ENCODE data around the gene RHOBTB3. TPM values are rescaled to one million over a fixed set of nuclear protein-coding genes. Genes with fewer than 3 reads are reported as not detected.

Gene RHOBTB3
- total RNA-seq, 1 donor from 2014 or later = 73.8 TPM

DNA sequence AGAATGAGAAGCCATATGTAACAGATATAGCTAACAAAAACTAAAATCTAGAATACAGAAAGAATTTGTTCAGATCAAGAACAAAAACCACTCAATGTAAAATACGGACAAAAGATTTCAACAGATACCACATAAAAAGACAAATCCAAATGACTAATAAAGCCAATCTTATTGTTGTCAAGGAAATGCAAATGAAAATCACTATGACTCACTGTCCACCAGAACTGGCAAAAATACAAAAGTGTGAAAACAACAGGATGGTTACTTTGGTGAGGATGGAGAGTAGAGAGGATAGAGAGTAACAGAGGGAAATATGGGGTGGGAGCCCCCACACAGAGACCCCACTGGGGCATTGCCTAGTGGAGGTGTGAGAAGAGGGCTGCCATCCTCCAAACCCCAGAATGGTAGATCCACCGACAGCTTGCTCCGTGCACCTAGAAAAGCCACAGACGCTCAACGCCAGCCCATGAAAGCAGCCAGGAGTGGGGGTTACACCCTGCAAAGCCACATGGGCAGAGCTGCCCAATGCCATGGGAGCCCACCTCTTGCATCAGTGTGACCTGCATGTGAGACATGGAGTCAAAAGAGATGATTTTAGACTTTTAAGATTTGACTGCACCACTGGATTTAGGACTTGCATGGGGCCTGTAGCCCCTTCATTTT is 15.2 kb upstream of the RHOBTB3 start:
- Histone ChIP-seq H3K4me3 (ENCODE audit: insufficient read depth, low read depth, low read length) (no peak overlapping the region), H3K36me3 (ENCODE audit: insufficient read depth, low read length) (no peaks in the 10 kb centered on the region), H3K9me3 (ENCODE audit: insufficient read depth, low read depth, low read length) (no peaks in the 10 kb centered on the region), H3K27ac (ENCODE audit: low read depth, low read length) (peak overlapping the region; percentile 48), H4K20me1 (ENCODE audit: insufficient read depth, low read length) (no peaks in the 10 kb centered on the region), H3K79me2 (ENCODE audit: insufficient read depth, low read length) (no peaks in the 10 kb centered on the region), H2AFZ (ENCODE audit: low read depth, low read length) (no peak overlapping the region), H3K27me3 (ENCODE audit: insufficient read depth, low read length) (no peaks in the 10 kb centered on the region), H3K4me2 (ENCODE audit: low read length) (peak overlapping the region; percentile 33), H3K4me1 (ENCODE audit: insufficient read depth, low read length) (peaks cover 28% of the 10 kb centered on the region), H3K9ac (ENCODE audit: low read length) (no peak overlapping the region)
- FAIRE-seq (no peak), DNase-seq (ENCODE audit: low read depth) (peak; percentile 89)
- Mint-ChIP-seq H3K27me3 (ENCODE audit: low read depth, unreplicated experiment) (no peaks in the 10 kb centered on the region), H3K36me3 (ENCODE audit: low read depth, unreplicated experiment) (peaks cover 6% of the 10 kb centered on the region), H3K4me1 (ENCODE audit: low read depth, unreplicated experiment) (peaks cover 35% of the 10 kb centered on the region), H3K27ac (ENCODE audit: unreplicated experiment) (no peak overlapping the region), H3K4me3 (ENCODE audit: unreplicated experiment) (no peak overlapping the region), H3K9me3 (ENCODE audit: unreplicated experiment) (peaks cover 2% of the 10 kb centered on the region)
- TF ChIP-seq, protein P1, sequence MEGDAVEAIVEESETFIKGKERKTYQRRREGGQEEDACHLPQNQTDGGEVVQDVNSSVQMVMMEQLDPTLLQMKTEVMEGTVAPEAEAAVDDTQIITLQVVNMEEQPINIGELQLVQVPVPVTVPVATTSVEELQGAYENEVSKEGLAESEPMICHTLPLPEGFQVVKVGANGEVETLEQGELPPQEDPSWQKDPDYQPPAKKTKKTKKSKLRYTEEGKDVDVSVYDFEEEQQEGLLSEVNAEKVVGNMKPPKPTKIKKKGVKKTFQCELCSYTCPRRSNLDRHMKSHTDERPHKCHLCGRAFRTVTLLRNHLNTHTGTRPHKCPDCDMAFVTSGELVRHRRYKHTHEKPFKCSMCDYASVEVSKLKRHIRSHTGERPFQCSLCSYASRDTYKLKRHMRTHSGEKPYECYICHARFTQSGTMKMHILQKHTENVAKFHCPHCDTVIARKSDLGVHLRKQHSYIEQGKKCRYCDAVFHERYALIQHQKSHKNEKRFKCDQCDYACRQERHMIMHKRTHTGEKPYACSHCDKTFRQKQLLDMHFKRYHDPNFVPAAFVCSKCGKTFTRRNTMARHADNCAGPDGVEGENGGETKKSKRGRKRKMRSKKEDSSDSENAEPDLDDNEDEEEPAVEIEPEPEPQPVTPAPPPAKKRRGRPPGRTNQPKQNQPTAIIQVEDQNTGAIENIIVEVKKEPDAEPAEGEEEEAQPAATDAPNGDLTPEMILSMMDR (IDR thresholded peaks at IDR 0.05; ENCODE audit: insufficient read depth, low read depth, low read length) = no peak

DNA sequence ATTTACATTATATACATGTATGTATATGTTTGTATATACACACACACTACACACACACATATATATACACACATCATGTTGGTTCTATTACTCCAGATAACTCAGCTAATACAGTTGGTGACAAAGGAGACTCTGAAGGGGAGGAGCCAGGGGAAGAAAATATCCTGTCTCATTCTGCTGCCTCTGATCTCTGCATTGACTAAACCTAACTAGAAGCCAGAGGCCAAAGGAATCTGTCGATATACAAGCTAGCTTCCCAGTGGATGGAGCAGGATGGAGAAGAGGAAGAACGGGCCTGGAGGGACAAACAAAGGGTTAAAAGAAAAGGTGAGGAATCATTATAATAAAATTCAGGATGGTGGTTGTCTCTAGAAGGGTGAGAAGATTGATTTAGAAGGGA is 13.7 kb upstream of the RHOBTB3 start:
- FAIRE-seq (no peak), DNase-seq (ENCODE audit: low read depth) (no peak)
- TF ChIP-seq EZH2 (IDR thresholded peaks at IDR 0.05; ENCODE audit: insufficient read depth, low read length) = no peak
- TF ChIP-seq, protein P1 (IDR thresholded peaks at IDR 0.05; ENCODE audit: insufficient read depth, low read depth, low read length) = no peak
- H3K9ac ChIP-seq (ENCODE audit: low read length) = no peak overlapping the region
- no peak overlapping the region for H3K27ac Mint-ChIP-seq (ENCODE audit: unreplicated experiment)
- no peaks in the 10 kb centered on the region for H3K79me2 ChIP-seq (ENCODE audit: insufficient read depth, low read length)
- no peaks in the 10 kb centered on the region for H4K20me1 ChIP-seq (ENCODE audit: insufficient read depth, low read length)
- no peak overlapping the region for H3K4me2 ChIP-seq (ENCODE audit: low read length)
- peaks cover 18% of the 10 kb centered on the region for H3K4me1 ChIP-seq (ENCODE audit: insufficient read depth, low read length)
- no peak overlapping the region for H3K27ac ChIP-seq (ENCODE audit: low read depth, low read length)
- peaks cover 3% of the 10 kb centered on the region for H3K36me3 Mint-ChIP-seq (ENCODE audit: low read depth, unreplicated experiment)
- no peaks in the 10 kb centered on the region for H3K27me3 ChIP-seq (ENCODE audit: insufficient read depth, low read length)
- no peaks in the 10 kb centered on the region for H3K36me3 ChIP-seq (ENCODE audit: insufficient read depth, low read length)
- H3K27me3 Mint-ChIP-seq (ENCODE audit: low read depth, unreplicated experiment) = no peaks in the 10 kb centered on the region
- no peak overlapping the region for H3K4me3 ChIP-seq (ENCODE audit: insufficient read depth, low read depth, low read length)
- no peaks in the 10 kb centered on the region for H3K9me3 ChIP-seq (ENCODE audit: insufficient read depth, low read depth, low read length)
- H2AFZ ChIP-seq (ENCODE audit: low read depth, low read length) = no peak overlapping the region
- H3K4me3 Mint-ChIP-seq (ENCODE audit: unreplicated experiment) = no peak overlapping the region
- H3K4me1 Mint-ChIP-seq (ENCODE audit: low read depth, unreplicated experiment) = peaks cover 26% of the 10 kb centered on the region
- peaks cover 2% of the 10 kb centered on the region for H3K9me3 Mint-ChIP-seq (ENCODE audit: unreplicated experiment)

DNA sequence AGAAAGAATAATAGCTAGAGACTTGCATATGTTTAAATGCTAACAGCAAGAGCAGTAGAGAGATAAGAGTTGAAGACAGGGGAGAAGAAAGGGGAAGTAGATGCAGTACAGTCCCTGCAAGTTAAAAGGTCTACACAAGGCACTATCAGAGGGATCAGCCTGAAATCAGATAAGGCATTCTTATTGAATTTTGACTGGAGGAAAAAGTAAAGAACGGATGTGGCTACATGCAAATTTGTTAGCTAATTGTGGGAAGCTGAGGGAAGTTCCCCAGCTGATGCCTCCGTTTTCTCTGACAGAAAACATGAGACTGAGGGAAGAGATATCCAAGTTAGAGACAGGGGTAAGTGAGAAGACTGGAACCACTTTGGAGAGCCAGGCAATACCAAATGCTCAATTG is 12.9 kb upstream of the RHOBTB3 start:
- peaks cover 22% of the 10 kb centered on the region for H3K4me1 Mint-ChIP-seq (ENCODE audit: low read depth, unreplicated experiment)
- TF ChIP-seq, protein P1 (IDR thresholded peaks at IDR 0.05; ENCODE audit: insufficient read depth, low read depth, low read length) = no peak
- no peak for TF ChIP-seq EZH2 (IDR thresholded peaks at IDR 0.05; ENCODE audit: insufficient read depth, low read length)
- no peak overlapping the region for H3K4me2 ChIP-seq (ENCODE audit: low read length)

More for the DNA sequence above, 12.9 kb upstream of the RHOBTB3 start:
- peaks cover 2% of the 10 kb centered on the region for H3K9me3 Mint-ChIP-seq (ENCODE audit: unreplicated experiment)
- H3K36me3 Mint-ChIP-seq (ENCODE audit: low read depth, unreplicated experiment) = peaks cover 3% of the 10 kb centered on the region
- H3K4me3 ChIP-seq (ENCODE audit: insufficient read depth, low read depth, low read length) = no peak overlapping the region
- no peaks in the 10 kb centered on the region for H3K27me3 Mint-ChIP-seq (ENCODE audit: low read depth, unreplicated experiment)
- H3K36me3 ChIP-seq (ENCODE audit: insufficient read depth, low read length) = no peaks in the 10 kb centered on the region
- H3K9me3 ChIP-seq (ENCODE audit: insufficient read depth, low read depth, low read length) = no peaks in the 10 kb centered on the region
- H4K20me1 ChIP-seq (ENCODE audit: insufficient read depth, low read length) = no peaks in the 10 kb centered on the region
- DNase-seq (ENCODE audit: low read depth) (no peak), FAIRE-seq (no peak)
- no peak overlapping the region for H3K4me3 Mint-ChIP-seq (ENCODE audit: unreplicated experiment)
- no peaks in the 10 kb centered on the region for H3K79me2 ChIP-seq (ENCODE audit: insufficient read depth, low read length)
- no peak overlapping the region for H3K27ac Mint-ChIP-seq (ENCODE audit: unreplicated experiment)
- no peaks in the 10 kb centered on the region for H3K27me3 ChIP-seq (ENCODE audit: insufficient read depth, low read length)
- H3K9ac ChIP-seq (ENCODE audit: low read length) = no peak overlapping the region
- H3K27ac ChIP-seq (ENCODE audit: low read depth, low read length) = no peak overlapping the region
- H3K4me1 ChIP-seq (ENCODE audit: insufficient read depth, low read length) = peaks cover 14% of the 10 kb centered on the region
- no peak overlapping the region for H2AFZ ChIP-seq (ENCODE audit: low read depth, low read length)

Measured in astrocyte (in vitro differentiated cells and primary cell).